Measurements from ENCODE around the gene C2CD4C.
"Not testable (repeated sequence)": the region's sequence is repeated elsewhere in the genome, so short reads cannot be mapped to it uniquely, and the experiment has no call there.

DNA sequence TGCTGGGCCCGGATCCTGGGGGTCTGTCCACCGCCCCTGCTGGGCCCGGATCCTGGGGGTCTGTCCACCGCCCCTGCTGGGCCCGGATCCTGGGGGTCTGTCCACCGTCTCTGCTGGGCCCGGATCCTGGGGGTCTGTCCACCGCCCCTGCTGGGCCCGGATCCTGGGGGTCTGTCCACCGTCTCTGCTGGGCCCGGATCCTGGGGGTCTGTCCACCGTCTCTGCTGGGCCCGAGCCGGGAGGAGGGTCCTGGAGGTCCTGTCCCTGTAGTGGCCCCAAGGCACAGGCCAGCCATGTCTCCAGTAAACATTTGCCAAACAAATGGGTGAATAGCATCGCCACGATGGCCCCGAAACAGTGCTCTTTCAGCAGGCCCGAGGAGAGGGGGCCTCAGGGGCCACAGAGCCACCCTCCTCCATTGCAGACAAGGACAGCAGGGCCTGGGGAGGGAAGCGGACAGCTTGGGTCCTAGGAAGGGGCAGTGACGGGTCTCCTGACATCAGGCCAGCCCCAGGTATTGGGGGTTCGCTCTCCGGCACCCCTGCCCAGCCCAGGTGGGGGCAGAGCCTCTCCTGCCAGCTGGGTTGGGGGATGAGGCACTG lies 2.3 kb upstream of the C2CD4C start:
- TF ChIP-seq, protein P1, sequence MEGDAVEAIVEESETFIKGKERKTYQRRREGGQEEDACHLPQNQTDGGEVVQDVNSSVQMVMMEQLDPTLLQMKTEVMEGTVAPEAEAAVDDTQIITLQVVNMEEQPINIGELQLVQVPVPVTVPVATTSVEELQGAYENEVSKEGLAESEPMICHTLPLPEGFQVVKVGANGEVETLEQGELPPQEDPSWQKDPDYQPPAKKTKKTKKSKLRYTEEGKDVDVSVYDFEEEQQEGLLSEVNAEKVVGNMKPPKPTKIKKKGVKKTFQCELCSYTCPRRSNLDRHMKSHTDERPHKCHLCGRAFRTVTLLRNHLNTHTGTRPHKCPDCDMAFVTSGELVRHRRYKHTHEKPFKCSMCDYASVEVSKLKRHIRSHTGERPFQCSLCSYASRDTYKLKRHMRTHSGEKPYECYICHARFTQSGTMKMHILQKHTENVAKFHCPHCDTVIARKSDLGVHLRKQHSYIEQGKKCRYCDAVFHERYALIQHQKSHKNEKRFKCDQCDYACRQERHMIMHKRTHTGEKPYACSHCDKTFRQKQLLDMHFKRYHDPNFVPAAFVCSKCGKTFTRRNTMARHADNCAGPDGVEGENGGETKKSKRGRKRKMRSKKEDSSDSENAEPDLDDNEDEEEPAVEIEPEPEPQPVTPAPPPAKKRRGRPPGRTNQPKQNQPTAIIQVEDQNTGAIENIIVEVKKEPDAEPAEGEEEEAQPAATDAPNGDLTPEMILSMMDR (IDR thresholded peaks at IDR 0.05 in 8 of 11, conservative IDR thresholded peaks at IDR 0.05 in 3 of 11), result not testable (repeated sequence)
- not testable (repeated sequence) for TF ChIP-seq POLR2A (IDR thresholded peaks at IDR 0.05)
